HG03442 (cell line): Measurements from ENCODE around the gene ZGPAT.

Source experiments
- ATAC-seq: cut with Tn5 transposase; IDR thresholded peaks from one replicate; pipeline ENCODE4 v1.9.1; 2021; ENCODE audit warnings: mild to moderate bottlenecking, moderate library complexity; ENCODE audit not compliant: unreplicated experiment

ZGPAT gene

DNA sequence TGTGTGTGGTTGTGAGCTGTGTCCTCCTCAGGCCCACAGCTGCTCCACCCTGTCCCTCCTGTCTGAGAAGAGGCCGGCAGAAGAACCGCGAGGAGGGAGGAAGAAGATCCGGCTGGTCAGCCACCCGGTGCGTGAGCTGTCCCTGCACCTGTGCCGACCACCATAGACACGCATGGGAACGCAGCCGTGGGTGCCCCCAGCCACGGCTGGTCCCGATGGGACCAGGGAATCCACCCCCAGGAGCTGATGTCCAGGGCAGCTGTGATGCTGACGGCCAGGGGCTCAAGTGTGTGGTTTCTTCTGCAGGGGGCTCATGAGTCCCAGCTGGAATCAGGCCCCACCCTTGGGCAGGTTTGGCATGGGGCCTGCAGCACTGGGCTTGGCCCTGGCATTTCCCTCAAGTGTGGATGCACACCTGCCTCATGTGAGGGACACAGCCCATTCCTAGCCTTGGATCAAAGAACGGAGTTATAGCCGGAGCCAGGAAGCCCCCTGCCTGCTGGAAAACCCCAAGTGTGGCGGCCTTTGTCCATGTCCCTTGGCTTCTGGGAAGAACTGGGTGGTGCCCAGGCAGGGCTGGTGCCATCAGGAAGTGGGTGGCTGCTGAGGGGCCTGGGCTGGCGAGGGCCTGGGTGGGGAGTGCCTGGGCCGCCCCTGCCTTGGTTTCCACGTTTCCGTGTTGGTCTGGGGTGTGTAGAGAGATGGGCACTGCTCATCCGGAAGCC is 16.0 kb upstream of the ZGPAT start:
- ATAC-seq = no peak

DNA sequence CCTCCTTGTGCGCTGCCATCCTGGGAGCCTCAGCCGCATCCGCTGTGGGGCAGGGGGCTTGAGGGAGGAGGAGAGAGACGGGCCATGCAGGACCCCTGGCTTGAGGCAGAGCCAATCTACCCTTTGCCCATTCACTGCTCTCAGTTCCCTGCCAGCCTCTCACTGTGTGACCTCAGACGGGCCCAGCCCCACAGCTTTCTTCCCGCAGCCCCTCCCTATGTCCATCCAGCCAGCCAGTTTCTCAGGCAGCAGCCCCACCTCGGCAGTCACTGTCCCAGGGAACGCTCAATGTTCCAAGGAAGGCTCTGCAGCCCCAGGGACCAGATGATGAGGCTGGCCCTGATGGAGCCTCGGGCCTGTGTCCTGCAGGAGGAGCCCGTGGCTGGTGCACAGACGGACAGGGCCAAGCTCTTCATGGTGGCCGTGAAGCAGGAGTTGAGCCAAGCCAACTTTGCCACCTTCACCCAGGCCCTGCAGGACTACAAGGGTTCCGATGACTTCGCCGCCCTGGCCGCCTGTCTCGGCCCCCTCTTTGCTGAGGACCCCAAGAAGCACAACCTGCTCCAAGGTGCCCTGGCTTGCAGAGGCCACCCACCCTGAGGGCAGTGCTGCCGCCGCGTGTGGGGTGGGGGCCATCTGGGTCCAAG is 15.3 kb upstream of the ZGPAT start:
- no peak for ATAC-seq

DNA sequence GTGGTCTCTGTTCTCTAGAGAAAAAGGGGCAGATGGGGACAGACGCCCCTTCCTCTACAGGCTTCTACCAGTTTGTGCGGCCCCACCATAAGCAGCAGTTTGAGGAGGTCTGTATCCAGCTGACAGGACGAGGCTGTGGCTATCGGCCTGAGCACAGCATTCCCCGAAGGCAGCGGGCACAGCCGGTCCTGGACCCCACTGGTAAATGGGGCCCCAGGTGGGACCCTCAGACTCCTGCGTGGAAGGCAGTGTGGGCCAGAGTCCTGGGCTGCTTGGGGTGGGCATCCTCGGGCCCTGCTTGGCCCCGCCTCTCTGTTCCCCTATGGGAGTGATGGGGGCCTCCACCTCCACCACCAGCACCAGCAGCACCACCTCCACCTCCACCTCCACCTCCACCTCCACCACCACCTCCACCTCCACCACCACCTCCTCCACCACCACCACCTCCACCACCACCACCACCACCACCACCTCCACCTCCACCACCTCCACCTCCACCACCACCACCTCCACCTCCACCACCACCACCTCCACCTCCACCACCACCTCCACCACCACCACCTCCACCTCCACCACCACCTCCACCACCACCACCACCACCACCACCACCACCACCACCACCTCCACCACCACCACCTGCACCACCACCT is 14.6 kb upstream of the ZGPAT start:
- no peak for ATAC-seq

GRCh38 chr20:63693733-63694583 is 13.9 kb upstream of the ZGPAT start:
- no peak for ATAC-seq

GRCh38 chr20:63694584-63695423 is 13.0 kb upstream of the ZGPAT start:
- ATAC-seq = no peak

DNA sequence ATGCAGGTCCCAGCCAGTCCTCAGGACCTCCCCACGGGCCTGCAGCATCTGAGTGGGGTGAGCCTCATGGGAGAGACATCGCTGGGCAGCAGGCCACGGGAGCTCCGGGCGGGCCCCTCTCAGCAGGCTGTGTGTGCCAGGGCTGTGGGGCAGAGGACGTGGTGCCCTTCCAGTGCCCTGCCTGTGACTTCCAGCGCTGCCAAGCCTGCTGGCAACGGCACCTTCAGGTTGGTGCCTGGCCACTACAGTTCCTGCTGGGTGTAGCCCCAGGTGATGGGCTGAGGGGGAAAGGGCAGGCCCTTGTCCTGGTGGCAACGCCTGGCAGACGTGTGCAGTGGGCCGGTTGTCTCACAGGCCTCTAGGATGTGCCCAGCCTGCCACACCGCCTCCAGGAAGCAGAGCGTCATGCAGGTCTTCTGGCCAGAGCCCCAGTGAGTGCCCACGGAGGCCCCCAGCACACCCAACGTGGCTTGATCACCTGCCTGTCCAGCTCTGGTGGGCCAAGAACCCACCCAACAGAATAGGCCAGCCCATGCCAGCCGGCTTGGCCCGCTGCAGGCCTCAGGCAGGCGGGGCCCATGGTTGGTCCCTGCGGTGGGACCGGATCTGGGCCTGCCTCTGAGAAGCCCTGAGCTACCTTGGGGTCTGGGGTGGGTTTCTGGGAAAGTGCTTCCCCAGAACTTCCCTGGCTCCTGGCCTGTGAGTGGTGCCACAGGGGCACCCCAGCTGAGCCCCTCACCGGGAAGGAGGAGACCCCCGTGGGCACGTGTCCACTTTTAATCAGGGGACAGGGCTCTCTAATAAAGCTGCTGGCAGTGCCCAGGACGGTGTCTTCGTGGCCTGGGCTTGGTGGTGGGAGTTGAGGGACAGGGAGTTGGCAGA is 12.2 kb upstream of the ZGPAT start:
- ATAC-seq = no peak

- no peak for ATAC-seq
Observed at GRCh38 chr20:63696306-63696627, 11.6 kb upstream of the ZGPAT start.

DNA sequence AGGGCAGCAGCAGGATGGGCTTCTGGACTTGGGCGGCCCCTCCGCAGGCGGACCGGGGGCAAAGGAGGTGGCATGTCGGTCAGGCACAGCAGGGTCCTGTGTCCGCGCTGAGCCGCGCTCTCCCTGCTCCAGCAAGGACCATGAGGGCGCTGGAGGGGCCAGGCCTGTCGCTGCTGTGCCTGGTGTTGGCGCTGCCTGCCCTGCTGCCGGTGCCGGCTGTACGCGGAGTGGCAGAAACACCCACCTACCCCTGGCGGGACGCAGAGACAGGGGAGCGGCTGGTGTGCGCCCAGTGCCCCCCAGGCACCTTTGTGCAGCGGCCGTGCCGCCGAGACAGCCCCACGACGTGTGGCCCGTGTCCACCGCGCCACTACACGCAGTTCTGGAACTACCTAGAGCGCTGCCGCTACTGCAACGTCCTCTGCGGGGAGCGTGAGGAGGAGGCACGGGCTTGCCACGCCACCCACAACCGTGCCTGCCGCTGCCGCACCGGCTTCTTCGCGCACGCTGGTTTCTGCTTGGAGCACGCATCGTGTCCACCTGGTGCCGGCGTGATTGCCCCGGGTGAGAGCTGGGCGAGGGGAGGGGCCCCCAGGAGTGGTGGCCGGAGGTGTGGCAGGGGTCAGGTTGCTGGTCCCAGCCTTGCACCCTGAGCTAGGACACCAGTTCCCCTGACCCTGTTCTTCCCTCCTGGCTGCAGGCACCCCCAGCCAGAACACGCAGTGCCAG is 11.0 kb upstream of the ZGPAT start, which contains the start of gene TNFRSF6B:
Gene TNFRSF6B (plus strand): TSS at position 25 of the 729 bp plus-strand sequence. CDS start 116 bp downstream, at position 141.
- no peak for ATAC-seq

DNA sequence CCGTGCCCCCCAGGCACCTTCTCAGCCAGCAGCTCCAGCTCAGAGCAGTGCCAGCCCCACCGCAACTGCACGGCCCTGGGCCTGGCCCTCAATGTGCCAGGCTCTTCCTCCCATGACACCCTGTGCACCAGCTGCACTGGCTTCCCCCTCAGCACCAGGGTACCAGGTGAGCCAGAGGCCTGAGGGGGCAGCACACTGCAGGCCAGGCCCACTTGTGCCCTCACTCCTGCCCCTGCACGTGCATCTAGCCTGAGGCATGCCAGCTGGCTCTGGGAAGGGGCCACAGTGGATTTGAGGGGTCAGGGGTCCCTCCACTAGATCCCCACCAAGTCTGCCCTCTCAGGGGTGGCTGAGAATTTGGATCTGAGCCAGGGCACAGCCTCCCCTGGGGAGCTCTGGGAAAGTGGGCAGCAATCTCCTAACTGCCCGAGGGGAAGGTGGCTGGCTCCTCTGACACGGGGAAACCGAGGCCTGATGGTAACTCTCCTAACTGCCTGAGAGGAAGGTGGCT is 10.4 kb upstream of the ZGPAT start:
- no peak for ATAC-seq

GRCh38 chr20:63697868-63698545 is 9.8 kb upstream of the ZGPAT start:
- no peak for ATAC-seq

- ATAC-seq = no peak
Observed at GRCh38 chr20:63698739-63699465, 8.9 kb upstream of the ZGPAT start.

GRCh38 chr20:63699466-63700198 is 8.2 kb upstream of the ZGPAT start:
- no peak for ATAC-seq

- ATAC-seq = no peak
Observed at GRCh38 chr20:63700199-63701050, 7.4 kb upstream of the ZGPAT start.

- no peak for ATAC-seq
Observed at GRCh38 chr20:63701051-63701328, 6.8 kb upstream of the ZGPAT start.

- no peak for ATAC-seq
Observed at GRCh38 chr20:63701329-63702035, 6.4 kb upstream of the ZGPAT start.
